GM18907 (cell line): ENCODE measurements around the gene SLX4IP.

Source experiments
- ATAC-seq: cut with Tn5 transposase; IDR thresholded peaks from one replicate; pipeline ENCODE4 v1.9.1; 2021; ENCODE audit warnings: mild to moderate bottlenecking, moderate library complexity; ENCODE audit not compliant: unreplicated experiment

The SLX4IP gene

DNA sequence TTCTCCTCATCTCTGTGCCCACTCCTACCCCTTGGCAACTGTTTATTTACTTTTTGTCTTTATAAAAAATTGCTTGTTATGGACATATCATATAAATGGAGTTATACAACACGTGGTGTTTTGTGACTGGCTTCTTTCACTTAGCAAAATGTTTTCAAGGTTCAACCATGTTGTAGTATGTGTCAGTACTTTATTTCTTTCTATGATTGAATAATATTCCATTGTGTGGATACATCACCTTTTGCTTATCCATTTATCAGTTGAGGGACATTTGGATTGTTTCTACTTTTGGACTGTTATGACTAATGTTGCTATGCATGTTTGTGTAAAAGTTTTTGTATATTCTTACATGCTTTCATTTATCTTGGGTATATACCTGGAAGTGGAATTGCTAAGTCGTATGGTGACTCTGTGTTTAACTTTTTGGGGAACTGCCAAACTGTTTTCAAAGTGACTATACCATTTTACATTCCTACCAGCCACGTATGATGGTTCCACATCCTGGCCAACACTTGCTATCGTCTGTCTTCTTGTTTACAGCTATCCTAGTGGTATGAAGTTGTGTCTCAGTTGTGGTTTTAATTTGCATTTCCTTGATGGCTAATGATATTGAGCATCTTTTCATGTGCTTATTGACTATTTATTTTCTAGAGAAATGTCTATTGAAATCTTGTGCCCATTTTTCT lies 84.4 kb downstream of the SLX4IP start:
- peak; percentile 61 for ATAC-seq

DNA sequence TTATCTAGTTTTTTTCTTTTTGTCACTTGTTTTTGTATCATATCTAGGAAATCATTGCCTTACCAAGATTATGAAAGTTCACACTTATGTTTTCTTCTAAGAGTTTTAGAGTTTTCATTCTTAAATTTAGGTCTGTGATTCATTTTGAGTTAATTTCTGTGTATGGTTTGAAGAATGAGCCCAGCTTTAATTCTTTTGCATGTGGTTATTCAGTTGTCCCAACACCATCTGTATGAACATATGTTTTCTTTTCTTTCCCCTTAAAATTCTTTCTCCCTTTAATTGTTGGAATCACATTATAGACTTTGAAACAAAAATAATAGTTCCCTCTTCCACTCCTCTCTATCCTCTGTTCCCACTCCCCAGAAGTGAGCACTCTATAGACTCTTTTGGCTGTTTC lies 85.4 kb downstream of the SLX4IP start:
- ATAC-seq: no peak

DNA sequence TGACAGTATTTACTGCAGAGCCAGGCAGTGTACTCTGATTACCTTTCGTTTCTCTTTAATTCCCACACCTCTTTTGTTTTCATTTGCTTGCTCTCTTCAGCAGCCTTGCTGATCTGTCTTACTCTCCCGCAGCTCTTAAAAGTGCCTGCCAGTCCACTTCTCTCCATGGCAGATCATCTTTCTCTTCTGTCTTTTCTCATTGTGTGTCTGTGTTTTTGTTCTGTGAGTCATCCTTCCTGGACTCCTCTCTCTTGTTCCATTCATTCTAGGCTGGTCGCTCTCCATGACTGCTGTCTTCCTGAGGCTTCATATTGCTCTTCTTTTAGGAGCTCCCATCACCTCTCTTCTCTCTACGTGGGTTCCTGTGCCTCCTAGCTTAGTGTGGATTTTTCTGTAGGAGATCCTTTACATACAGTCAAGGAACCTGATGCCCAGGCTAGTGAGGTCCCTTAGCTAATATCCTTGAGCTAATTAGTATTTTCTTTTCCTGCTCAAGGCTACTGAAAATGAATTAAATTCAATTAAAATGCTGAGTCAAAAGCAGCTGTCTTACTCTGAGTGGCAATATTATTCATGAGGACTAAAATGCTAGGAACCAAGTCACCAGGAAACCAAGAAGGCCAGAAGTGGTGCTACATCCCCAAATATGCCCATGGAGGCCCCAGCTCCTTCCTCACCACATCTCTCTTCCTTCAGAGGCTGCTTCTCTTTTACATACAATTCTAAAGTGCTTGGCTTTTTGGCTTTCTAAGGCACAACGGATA lies 86.1 kb downstream of the SLX4IP start:
- ATAC-seq: no peak

DNA sequence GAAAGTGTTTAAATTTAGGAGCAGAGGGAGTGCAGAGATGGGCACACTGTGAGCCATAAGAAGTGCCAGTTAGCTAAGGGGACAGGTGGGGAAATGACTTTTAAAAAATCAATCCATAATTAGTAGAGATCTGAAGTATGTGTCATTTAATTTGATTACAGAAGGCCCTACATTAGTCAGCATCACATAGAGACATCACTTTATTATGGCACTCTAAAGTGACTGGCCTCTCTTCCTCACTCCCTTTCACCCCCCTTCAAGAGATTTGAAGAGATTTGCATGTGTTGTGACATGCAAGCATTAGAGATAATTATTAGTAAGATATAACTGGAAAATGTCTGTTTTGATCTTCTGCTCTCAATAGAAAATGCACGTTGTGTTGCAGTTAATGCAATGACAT lies 86.7 kb downstream of the SLX4IP start:
- ATAC-seq: no peak

DNA sequence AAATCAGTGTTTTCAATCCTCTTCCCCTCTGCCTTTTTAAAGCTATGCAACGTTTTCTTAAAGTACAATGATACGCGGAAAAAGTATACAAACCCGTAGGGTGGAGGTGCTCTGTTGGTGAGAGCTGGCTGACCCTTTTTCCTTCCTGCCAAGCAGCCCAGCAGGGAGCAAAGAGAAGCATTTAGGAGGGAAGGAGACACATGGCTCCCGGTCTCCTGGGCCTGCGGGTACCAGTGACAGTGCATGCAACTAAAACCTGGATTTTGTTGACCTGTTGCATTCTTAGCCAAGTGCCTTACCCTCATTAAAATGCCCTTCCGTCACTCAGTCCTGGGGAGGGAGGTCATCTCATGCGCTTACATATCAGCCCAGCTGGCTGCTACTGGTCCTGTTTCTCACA lies 87.2 kb downstream of the SLX4IP start:
- no peak for ATAC-seq

DNA sequence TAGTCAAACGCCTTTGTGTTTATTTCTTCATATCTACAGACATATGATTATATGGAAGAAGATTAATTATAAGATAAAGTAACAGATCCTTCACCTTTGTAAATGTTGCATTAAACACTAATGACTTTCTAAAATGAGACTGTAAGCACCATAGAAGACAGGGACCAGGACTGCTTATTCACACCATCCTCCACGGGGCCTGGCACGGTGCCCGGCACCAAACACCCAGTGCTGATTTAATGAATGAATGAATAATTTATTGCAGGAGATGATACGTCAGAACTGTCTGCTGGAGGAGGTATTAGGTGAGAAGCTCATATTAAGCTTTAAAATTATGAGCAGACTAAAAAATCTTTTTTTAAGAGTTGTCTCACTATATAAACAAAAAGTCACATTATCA lies 88.3 kb downstream of the SLX4IP start:
- ATAC-seq: no peak

DNA sequence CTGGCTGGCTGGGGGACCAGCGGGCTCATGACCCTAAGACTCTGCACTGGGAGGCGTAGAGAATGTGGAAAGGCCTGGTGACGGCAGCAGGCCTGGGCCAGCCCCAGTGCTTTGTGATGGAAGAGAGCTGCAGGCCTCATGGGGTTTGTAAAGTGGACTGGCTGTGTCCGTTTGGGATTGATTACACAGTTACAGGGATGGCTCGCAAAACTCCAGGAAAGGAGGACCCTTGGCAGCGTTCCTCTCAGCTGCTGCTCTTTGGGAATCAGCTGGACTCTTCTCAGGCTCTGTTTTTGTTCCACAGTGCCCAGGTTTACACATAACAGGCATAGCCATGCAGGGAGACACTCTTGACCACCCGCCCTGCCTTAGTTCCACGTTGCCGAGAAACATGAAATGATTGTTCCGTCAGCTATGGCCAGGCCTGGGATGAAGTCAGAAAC lies 89.0 kb downstream of the SLX4IP start:
- ATAC-seq: no peak

DNA sequence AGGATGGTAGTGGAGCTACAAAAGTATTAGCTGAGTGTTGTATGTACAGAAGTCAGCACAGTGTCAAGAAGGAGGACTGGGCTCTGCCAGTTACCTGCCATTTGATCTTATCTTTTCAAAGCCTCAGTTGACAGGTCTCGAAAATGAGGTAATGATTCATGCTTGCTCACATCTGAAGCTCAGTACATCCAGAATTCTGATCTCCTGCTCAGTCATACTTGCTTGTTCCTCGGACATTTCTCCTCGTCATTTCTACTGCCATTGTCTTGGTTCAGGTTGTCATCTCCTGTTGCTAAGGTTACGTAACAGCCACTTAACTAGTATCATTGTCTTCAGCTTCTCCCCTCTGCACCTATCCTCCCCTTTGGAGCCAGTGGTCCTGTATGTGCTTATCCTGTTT lies 89.5 kb downstream of the SLX4IP start:
- ATAC-seq: no peak

DNA sequence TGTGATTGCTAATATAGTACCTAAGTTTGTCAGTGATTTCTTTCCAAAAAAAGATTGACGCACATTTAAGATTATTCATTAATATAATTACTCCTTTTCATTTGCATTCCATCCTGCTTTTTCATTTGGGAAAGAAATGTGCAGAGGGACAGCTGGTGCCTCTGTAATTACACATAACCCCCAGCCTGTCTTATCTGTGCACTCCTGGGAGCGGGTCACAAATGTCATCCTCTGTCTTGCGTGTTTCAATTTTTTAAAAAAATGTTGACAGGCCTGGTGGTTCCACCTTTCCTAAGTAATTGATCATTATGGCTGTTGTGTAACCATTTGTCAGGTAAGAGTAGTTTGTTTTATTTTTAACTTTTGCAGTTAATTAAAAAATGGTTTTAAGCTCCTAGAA lies 92.7 kb downstream of the SLX4IP start:
- no peak for ATAC-seq

DNA sequence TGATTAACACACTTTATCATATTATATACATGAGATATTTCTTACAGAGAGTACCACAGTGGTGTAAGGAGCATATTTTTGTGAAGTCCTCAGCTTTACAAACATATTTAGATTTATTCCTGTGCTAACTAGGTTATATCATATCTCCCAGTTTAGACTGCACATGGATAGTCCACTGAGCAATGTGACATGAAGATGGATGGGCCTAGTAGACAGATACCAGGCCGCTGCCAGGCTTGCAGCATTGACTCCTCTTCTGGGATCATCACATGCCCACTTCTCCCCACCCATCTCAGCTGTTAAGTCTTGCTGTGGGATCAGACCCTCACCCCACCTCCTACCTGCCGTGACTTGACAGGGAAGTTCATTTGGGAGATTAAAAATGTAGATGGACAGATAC lies 95.8 kb downstream of the SLX4IP start:
- ATAC-seq: no peak

DNA sequence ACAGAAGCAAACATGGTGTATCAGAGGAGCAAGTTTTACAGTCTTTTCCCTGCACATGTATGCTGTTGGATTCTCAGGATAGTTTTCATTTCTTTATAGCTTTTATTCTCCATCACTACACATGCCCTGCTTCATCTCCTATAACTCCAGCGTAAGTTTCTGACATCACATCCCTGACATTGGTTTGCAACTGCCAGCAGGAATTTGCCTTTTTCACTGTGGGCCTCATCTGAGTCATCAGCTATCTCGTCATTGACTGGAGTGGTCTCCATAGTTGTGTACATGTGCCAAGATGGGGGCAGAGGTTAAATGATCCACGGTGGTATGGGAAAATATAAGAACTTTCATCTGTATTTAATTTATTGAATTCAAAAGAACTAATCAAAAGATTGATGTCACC lies 96.7 kb downstream of the SLX4IP start:
- ATAC-seq: no peak

DNA sequence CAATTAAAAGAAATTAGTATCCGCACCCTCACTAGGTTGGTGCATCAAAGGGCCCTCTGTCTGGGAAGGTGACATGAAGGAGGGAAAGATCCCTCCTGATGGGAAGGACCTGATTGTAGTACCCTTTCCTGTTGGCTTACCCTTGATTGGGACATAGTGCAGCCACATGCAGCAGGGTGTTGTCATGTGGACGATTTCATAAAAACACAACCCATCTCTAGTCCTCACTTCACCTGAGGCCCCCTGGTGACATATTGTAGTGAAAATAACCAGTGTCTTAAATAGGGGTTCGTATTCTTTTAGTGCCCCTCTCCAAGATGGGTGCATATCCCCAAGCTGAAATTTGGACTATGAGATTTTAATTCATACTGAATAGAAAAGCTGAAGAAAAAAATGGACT lies 97.3 kb downstream of the SLX4IP start:
- no peak for ATAC-seq

DNA sequence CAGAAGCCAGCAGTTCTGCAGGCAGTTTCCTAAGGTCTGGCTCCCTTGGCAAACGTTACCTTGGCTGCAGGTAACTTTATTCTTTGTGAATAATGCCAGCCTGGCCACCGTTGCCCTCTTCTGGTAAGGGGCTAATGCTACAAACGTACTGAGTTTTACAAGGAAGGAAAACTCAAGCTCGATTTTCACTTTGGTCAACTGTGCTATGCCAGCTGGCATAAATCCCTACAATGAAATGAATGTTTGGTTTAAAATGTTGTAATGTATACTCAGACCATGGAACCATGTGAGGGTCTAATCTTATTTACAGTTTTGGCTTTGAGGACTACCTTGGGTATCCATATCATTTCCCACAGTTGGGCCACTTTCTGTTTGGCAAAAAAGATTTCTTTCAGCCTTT lies 101.4 kb downstream of the SLX4IP start:
- ATAC-seq: peak; percentile 59

DNA sequence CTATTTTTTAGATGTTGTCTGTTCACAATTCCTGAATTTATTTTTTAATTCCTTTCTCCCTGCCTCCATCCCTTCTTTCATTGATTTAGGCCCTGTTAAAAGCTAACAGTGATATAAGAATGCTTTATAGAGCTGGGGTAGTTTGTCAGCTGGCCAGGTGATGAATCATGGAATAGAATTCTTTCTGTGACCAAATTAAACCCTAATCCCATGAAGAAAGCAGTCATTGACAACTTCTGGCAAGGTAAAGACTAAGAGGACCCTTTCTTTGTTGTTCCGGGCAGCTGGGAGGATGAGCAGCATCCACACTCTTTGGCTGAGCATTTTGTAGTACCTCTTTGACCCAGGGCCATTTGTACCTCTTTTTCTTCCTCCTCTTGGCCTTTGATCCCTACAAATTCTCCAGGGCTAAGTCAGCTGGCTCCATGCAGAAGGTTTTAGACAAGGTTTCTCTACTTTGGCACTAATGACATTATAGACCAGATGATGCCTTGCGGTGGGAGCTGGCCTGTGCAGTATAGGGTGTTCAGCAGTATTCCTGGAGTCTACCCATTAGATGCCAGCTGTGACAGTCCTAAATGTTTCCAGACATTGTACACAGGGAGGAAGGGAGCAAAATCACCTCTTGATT lies 102.9 kb downstream of the SLX4IP start:
- no peak for ATAC-seq

DNA sequence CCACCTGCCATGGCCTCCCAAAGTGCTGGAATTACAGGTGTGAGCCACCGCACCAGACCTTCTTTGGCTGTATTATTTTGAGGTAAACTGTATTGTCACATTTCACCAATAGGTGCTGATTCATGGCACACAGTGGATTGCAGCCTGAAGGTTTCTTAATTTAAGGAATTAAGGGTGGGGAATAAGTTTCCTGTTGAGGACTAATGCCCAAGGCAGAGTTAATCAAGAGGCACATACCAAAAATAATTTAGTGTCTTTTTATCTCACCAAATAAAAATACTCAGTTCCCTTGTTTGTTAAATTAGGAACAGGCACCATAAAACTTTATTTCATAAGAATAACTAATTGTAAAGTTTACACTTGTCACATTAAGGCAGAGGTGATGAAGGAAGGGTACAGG lies 103.7 kb downstream of the SLX4IP start:
- ATAC-seq: no peak

DNA sequence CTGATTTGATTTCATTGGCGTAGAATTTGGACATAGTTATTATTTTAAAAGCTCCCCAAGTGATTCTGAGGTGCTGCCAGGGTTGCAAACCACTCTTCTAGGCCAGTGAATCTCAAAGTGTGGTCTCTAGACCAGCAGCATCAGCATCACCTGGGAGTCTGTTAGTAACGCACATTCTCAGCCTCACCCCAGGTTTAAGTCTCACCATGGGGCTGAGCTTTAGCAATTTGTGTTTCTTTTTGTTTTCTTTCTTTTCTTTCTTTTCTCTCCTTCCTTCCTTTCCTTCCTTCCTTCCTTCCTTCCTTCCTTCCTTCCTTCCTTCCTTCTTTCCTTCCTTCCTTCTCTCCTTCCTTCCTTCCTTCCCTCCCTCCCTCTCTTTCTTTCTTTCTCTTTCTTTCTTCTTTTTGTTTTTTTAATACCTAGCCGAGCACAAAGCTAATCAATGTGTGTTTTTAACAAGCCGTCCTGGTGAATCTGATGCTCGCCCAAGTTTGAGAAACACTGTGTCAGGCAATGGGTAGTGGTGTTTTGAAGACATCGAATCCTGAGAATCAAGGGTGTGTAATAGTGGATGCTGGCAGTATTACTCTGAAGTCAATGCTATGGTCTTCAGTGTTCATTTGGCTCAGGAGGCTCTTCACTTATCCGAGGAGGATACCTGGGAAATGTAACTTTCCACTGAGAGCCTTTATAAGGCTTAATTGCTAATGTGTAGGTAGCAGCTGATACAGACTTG lies 104.9 kb downstream of the SLX4IP start:
- no peak for ATAC-seq

DNA sequence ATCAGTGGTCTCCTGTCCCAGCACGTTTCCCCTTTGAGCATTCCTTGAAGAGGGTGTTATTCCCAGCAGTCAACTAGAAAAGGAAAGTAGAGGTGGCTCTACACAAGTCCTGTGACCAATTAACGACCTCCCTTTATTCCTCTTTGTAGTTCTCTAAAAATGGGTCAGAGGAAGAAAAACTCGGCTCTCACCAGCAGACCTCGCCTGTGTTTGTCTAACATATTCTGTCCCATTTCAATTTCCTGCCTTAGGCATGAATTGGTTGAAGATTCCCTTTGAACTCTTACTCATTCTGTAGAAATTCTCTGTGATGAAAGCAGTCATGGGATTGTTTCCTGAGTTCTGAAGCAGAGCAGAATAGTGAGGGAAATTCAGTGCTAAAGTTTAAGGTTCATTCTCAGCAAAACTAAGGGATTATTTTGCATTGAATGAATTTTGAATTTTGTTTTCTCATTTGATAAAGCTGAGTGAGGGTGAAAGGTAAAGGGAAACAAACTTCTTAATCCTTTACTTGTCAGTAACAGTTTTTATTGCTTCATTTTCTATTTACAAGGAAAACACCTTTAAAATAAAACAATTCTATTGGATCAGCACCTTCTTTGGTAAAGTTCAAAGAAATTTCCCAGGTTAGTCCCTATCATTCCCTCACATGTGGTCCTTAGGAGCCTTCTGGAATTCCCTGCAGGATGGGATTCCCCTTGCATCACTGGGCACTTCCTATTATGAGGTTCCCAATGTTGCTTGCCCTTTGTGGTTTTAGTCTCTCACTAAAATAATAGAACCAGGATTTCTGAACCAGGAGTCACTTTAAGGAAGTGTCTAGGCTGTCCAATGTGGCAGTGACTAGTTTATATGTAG lies 105.8 kb downstream of the SLX4IP start:
- no peak for ATAC-seq

DNA sequence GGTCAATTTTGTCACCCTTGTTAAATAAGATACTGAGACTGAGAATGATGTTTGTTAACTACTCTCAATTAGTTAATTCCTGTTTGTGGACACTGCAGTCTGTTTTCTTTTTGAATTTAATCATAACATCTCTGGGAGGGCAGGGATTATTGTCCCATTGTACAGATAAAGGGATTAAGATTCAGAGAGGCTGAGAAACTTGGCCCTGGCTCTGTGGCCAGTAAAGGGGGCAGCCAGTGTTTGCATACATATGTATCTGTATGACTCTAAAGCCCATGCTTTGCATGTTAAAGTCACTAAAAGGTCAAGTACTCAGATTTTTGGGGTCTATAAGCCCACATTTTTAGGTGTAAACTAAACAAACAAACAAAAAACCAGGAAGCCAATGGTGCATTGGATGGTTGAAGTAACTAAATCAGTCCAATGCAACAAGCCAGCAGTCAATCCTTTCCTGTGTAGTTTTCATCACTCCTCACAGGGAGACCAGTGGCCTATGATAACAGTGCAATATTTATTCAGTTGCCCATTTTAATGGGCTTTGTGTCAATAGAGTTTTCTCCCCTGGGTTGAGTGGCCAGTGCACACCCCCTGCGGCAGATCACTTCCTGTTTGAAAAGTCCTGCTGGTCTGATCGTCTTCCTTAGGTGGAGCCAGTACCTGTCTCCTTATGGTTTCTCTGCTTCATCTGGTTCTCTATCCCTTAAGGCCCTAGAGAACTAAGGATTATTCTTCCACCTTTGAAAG lies 106.7 kb downstream of the SLX4IP start:
- no peak for ATAC-seq

DNA sequence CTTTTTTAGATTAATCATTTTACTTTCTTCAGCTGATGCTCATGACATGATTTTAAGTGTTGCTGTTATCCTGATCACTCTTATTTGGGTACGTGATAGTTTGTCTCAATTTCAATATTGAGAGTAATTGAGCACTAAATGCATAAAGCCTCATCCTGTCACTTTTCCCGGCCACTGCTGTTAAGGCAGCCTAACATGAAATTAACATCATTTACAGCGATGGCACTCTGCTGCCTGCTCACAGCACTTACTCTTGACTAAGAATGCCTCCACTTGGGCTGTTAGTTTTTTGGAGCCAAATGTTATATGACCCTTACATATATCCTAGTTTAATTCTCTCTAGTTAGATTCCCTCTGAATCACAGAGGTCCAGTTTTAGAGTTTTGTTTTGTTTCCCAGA lies 107.3 kb downstream of the SLX4IP start:
- no peak for ATAC-seq

DNA sequence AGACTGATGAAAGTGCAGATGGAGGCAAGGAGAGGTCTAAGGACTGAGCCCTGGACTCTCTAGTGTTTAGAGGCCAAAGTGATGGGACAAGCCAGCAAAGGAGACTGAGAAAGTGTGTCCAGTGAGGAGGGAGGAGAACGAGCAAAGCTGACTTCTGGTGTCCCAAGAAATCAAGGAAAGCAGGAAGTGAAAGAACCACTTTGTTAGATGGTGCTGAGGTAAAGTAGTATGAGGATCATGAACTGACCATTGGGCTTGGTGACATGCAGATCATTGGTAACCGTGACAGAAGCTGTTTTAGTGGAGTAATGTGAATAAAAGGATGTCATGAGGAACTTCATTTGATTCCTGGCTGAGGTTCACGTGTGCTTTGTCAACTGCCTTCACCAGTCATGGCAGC lies 108.4 kb downstream of the SLX4IP start:
- ATAC-seq: no peak
